Stomach (tissue), 9 donors: Measurements from ENCODE around the gene TUB. TPM values are rescaled to one million over a fixed set of nuclear protein-coding genes. Genes with fewer than 3 reads are reported as not detected.

ENCODE experiments used
- DNase-seq, 2 donors: peaks; one replicate each; pipeline versions ENCODE4 v3.0.0 to v3.0.0-alpha.2; 2013 to 2019
- H3K27ac ChIP-seq, 5 donors: fragments of 200-600 bp in 4 of 5; sonication (generic) in 4 of 5; one replicate each; pipeline ENCODE4 v1.5.1; 2013 to 2019; ENCODE audit warnings: mild to moderate bottlenecking in 1 of 5, moderate library complexity in 1 of 5
- H3K27me3 ChIP-seq, 3 donors: fragments of 200-600 bp; sonication (generic); one replicate each; pipeline ENCODE4 v1.5.1; 2017 to 2019; ENCODE audit warnings: mixed run types in 1 of 3
- H3K36me3 ChIP-seq, 4 donors: fragments of 200-600 bp; sonication (generic); 1 replicate in 3 of 4; 2 replicates in 1 of 4; pipeline ENCODE4 v1.5.1; 2016 to 2019
- H3K4me1 ChIP-seq, 4 donors: fragments of 200-600 bp; sonication (generic); one replicate each; pipeline ENCODE4 v1.5.1; 2016 to 2019
- H3K4me3 ChIP-seq, 4 donors: fragments of 200-600 bp; sonication (generic) in 3 of 4; one replicate each; pipeline ENCODE4 v1.5.1; 2016 to 2019; ENCODE audit warnings: mild to moderate bottlenecking in 1 of 4
- H3K9me3 ChIP-seq, 4 donors: fragments of 200-600 bp; sonication (generic); one replicate each; pipeline ENCODE4 v1.5.1; 2016 to 2019
- EP300 ChIP-seq: sonication (generic); formaldehyde crosslinking; IDR thresholded peaks from one replicate; pipeline ENCODE4 v1.6.1; 2017; ENCODE audit warnings: antibody characterized with exemption
- POLR2A ChIP-seq, 4 donors: fragments of 450-650 bp; IDR thresholded peaks; one replicate each; pipeline ENCODE4 v1.6.1; 2016; ENCODE audit warnings: antibody characterized with exemption in 4 of 4, control low read depth in 2 of 4, mild to moderate bottlenecking in 1 of 4, moderate library complexity in 1 of 4
- POLR2AphosphoS5 ChIP-seq, 3 donors: sonication (generic); formaldehyde crosslinking; IDR thresholded peaks; one replicate each; pipeline ENCODE4 v1.6.1; 2016; ENCODE audit warnings: antibody characterized with exemption in 3 of 3
- WGBS, 5 donors: extraction: QIAGEN DNeasy Blood & Tissue Kit in 3 of 5; methylation state at CpG; one replicate each; pipeline versions ENCODE4 v1.1.5 to v1.1.7; 2013 to 2018; 5-methylcytosine and 5-hydroxymethylcytosine counted together
- intact Hi-C: fragments of 100-400 bp; cut with DNase I; formaldehyde crosslinking; loops from one replicate; pipeline ENCODE4 v1.15.1; 2023; ENCODE audit warnings: low total_unique reads
- polyA plus RNA-seq, 3 donors: library from polyadenylated mRNA; stranded (reverse); fragments of 200-250 nt; gene quantifications; one replicate each; pipeline ENCODE4 v1.2.3, GENCODE V29; 2013
- total RNA-seq, 5 donors: library from RNA; depleted of rRNA; stranded (reverse); fragments of >200 nt; gene quantifications; one replicate each; pipeline versions ENCODE4 v1.1.0 to v1.2.3, GENCODE V29; 2014 to 2016
- TF ChIP-seq, protein P1 (sequence below), 7 experiments: fragments of 450-650 bp in 4 of 7; fragments of 200-600 bp in 3 of 7; sonication (generic) in 3 of 7; IDR thresholded peaks; one replicate each; pipeline ENCODE4 v1.5.1; 2016 to 2019; ENCODE audit warnings: antibody characterized with exemption in 7 of 7, control low read depth in 2 of 7, mild to moderate bottlenecking in 1 of 7
- donor health status: healthy with polysubstance abuse.
- donor health status: Bipolar disorder and iron deficiency.
- donor health status: healthy.

TUB gene
- total and polyA plus RNA-seq, 8 donors = under 0.01 to 12.1 (median 1.4) TPM; not detected in 1

DNA sequence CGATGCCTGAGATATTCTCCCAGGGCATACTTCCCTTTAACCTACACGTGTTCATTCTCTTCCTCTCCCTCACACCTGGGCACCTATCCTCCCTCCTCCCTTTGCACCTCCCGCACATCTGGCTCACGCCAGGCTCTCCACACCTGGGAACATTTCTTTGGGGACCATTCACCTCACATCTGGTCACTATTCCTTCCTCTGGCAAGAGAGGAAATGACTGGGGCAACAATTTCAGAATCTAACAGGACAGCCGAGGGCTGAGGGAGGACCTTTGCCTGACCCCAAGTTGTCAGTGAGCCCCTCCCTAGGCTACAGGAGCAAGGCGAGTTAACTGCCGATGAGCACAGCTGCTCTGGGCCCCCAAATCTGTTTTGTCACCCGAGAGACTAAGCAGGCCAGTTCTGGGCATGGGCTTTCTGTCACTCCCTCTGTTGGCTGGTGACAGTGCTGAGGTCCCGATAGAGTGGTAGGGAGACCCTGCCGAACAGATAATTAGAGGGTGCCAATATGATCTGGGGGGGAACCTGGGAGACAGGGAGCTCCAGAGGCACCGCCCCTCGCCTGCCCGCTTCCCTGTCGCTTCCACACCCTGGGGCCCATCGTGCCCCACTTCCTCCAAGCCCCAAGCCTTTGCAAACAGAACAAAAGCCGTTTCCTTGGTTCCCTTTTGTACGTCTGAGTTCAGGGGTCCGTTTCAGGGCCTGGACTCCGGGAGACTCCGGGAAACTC lies 48.3 kb upstream of the TUB start:
- WGBS, 5 donors = 32 to 40% (median 38%) methylated on average over 17 to 20 of the region's 20 CpGs
- DNase-seq = no peak
- Histone ChIP-seq H3K27me3 (peaks cover 0 to 26% (median 0%) of the 10 kb centered on the region in 3 donors), H3K9me3 (no peaks in the 10 kb centered on the region), H3K4me3 (no peak overlapping the region), H3K27ac (no peak overlapping the region), H3K36me3 (no peaks in the 10 kb centered on the region), H3K4me1 (peaks cover 7 to 12% (median 8%) of the 10 kb centered on the region in 4 donors)
- TF ChIP-seq POLR2A (IDR thresholded peaks at IDR 0.05) = no peak
- TF ChIP-seq EP300 = no peak
- TF ChIP-seq, protein P1, sequence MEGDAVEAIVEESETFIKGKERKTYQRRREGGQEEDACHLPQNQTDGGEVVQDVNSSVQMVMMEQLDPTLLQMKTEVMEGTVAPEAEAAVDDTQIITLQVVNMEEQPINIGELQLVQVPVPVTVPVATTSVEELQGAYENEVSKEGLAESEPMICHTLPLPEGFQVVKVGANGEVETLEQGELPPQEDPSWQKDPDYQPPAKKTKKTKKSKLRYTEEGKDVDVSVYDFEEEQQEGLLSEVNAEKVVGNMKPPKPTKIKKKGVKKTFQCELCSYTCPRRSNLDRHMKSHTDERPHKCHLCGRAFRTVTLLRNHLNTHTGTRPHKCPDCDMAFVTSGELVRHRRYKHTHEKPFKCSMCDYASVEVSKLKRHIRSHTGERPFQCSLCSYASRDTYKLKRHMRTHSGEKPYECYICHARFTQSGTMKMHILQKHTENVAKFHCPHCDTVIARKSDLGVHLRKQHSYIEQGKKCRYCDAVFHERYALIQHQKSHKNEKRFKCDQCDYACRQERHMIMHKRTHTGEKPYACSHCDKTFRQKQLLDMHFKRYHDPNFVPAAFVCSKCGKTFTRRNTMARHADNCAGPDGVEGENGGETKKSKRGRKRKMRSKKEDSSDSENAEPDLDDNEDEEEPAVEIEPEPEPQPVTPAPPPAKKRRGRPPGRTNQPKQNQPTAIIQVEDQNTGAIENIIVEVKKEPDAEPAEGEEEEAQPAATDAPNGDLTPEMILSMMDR (IDR thresholded peaks at IDR 0.05) = no peak
- no peak for TF ChIP-seq POLR2AphosphoS5 (IDR thresholded peaks at IDR 0.05)
- intact Hi-C loops = no loop called here

DNA sequence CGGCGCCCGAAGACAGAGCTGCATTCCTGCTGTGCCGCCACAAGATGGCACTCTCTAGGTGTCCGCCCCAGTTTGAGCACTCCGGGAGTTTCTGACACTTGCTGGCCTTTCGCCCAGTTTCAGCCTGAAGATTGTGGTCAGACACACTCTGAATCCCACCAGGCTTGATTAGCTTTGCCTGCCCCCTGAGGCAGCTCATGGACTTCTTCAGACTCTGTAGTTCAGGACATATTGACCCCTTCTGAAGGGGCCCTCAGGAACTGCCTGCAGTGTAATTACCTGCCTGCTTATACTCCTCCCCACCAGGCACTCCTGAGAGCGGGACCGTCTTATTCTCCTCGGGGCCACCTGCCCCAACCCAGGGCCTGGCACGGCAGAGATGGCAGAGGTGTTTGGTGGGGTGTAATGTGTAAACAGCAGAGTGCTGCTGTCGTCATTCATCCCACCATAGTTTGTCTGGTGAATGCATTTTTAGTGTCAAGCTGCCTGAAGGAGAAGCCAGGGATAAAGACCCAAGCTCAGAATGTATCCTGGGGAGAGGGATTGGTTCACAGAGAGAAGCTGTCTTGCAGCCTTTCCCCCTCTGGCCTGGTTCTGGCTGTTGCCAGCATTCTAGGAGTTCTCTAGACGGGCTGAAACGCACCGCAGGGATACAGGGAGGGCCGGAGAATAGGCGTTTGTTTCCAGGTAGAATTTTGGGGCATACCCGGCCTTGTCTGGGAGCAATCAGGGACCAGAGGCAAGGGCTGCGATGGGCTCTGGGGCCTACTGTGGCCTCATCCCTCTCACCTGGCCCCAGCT lies 47.5 kb upstream of the TUB start:
- Histone ChIP-seq H3K36me3 (no peaks in the 10 kb centered on the region), H3K27me3 (peaks cover 0 to 26% (median 0%) of the 10 kb centered on the region in 3 donors), H3K9me3 (no peaks in the 10 kb centered on the region), H3K4me1 (peaks cover 7 to 12% (median 8%) of the 10 kb centered on the region in 4 donors), H3K27ac (no peak overlapping the region), H3K4me3 (no peak overlapping the region)
- 45 to 51% (median 47%) methylated on average over 18 to 19 of the region's 19 CpGs for WGBS, 5 donors
- peak; percentile 81 to 95 for DNase-seq
- TF ChIP-seq, protein P1 (IDR thresholded peaks at IDR 0.05) = peak in 5 of 7 experiments; percentile 57 to 85 (median 83)
- TF ChIP-seq POLR2A (IDR thresholded peaks at IDR 0.05) (no peak), POLR2AphosphoS5 (IDR thresholded peaks at IDR 0.05) (peak in 1 of 3 donors; percentile 29), EP300 (no peak)
- intact Hi-C loops = no loop called here

DNA sequence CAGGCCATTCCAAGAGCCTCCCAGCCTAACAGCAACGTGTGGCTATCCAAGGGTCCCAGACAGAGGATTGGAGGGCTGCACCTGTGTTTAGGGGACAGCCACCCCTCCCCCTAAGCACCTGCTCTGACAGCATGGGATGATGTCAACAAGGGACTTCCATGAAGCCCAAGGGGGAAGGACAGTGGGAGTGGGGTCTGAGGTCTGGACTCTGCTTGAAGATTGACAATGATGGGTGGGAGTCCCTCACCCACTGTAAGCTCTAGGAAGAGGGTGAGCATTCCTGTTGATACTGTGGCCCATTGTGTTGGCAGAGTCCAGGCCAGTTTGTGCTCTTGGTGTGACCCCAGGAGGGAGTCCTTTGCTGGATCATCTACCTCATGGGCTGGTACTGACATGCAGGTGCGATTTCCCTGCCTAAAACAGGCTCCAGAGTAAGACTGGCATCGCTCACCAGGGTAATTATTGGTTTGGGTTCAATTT lies 46.9 kb upstream of the TUB start:
- TF ChIP-seq, protein P1 (IDR thresholded peaks at IDR 0.05) = no peak
- no peak for TF ChIP-seq POLR2A (IDR thresholded peaks at IDR 0.05)
- TF ChIP-seq EP300 = no peak
- no peak for TF ChIP-seq POLR2AphosphoS5 (IDR thresholded peaks at IDR 0.05)
- no peak overlapping the region for H3K4me3 ChIP-seq
- peaks cover 0 to 26% (median 0%) of the 10 kb centered on the region in 3 donors for H3K27me3 ChIP-seq
- no peaks in the 10 kb centered on the region for H3K36me3 ChIP-seq
- no peak overlapping the region for H3K27ac ChIP-seq
- peaks cover 7 to 12% (median 8%) of the 10 kb centered on the region in 4 donors for H3K4me1 ChIP-seq
- H3K9me3 ChIP-seq = no peaks in the 10 kb centered on the region
- no peak for DNase-seq
- 78 to 100% (median 86%) methylated on average over 2 to 3 of the region's 3 CpGs for WGBS, 5 donors
- intact Hi-C loops = no loop called here

DNA sequence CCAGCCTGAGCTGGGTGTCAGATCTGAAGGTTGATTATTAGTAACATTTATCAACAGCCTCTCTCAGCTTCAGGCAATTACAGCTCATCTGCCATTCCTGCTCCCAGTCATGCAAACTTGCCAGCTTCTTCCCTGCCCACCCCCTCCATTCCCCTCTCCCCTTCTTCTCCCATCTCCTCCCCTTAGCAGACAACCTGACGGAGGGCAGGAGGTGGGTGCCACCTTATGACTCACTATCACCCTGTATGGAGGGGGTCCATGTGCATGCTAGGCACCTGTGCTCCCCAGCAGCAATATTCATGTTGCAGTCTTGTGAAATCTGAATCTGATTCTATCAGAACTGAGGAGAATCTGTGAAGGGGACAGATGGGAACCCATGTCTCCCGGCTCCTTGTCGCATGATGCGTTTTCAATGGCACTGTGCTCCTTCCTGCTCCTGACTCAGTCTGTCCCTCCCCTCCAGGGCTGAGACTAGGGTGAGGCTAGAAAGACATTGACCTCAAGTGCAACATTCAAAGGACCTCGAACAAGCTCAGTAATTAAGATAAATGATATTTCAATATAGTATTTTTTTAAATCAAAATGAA lies 46.3 kb upstream of the TUB start:
- H3K9me3 ChIP-seq = no peaks in the 10 kb centered on the region
- no peaks in the 10 kb centered on the region for H3K36me3 ChIP-seq
- H3K27ac ChIP-seq = no peak overlapping the region
- TF ChIP-seq EP300 (no peak), POLR2AphosphoS5 (IDR thresholded peaks at IDR 0.05) (no peak), POLR2A (IDR thresholded peaks at IDR 0.05) (no peak)
- TF ChIP-seq, protein P1 (IDR thresholded peaks at IDR 0.05) = no peak
- no peak for DNase-seq
- 74 to 88% (median 77%) methylated on average over 5 of the region's 5 CpGs for WGBS, 5 donors
- H3K27me3 ChIP-seq = peaks cover 0 to 26% (median 0%) of the 10 kb centered on the region in 3 donors
- peaks cover 7 to 12% (median 8%) of the 10 kb centered on the region in 4 donors for H3K4me1 ChIP-seq
- no peak overlapping the region for H3K4me3 ChIP-seq
- intact Hi-C loops = loop anchor here (5.0 kb wide), 1 partner anchor 63 kb away; no protein-coding TSS in a partner anchor
